ENCODE measurements around the gene CASTOR2. TPM values are rescaled to one million over a fixed set of nuclear protein-coding genes. Genes with fewer than 3 reads are reported as not detected.

CASTOR2 gene
- total and polyA plus RNA-seq, 10 of the 15 experiments (the other 5 are each of a cell fraction or from before 2014, with no cell fraction given), result 0.18 to 1.1 (median 0.44) TPM; not detected in 4

DNA sequence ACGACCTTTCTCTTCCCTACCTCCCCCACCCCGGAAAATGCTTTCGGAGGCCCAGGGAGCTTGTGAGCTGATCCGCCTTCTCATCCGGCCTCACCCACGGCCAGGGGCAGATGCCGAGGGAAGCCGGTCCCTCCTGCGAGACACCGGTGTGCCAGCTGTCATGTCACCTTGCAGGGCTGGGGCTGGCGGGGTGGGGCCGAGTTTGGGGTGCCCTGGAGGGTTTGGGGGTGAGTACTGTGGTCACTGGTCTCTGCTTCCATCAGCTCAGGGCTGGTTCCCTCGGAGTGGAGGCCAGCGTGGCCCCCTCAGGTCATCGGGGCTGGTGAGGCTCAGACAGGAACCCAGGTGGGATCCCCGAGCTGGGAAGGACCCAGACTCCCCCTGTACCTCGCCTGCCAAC is 60.4 kb downstream of the CASTOR2 start:
- Histone ChIP-seq H2AFZ (ENCODE audit: control insufficient read depth, low read depth, low read length) (no peak overlapping the region), H3K4me1 (ENCODE audit: control insufficient read depth, insufficient read depth, low read length) (no peaks in the 10 kb centered on the region), H3K9ac (ENCODE audit: control insufficient read depth, insufficient read depth, low read length) (no peak overlapping the region), H3K27ac (ENCODE audit: control insufficient read depth, insufficient read depth) (no peak overlapping the region), H3K4me3 (no peak overlapping the region), H3K27me3 (replicated peaks in 1 of 2; ENCODE audit: control insufficient read depth in 2 of 2, insufficient read depth in 2 of 2, low read length in 1 of 2) (no peaks in the 10 kb centered on the region), H4K20me1 (ENCODE audit: control insufficient read depth, insufficient read depth) (no peaks in the 10 kb centered on the region), H3K9me3 (replicated peaks; ENCODE audit: control insufficient read depth, insufficient read depth, low read length) (no peaks in the 10 kb centered on the region), H3K79me2 (ENCODE audit: control insufficient read depth, insufficient read depth, low read length) (no peaks in the 10 kb centered on the region), H3K36me3 (ENCODE audit: control insufficient read depth in 2 of 2, insufficient read depth in 2 of 2, low read length in 1 of 2) (no peaks in the 10 kb centered on the region), H3K4me2 (ENCODE audit: control insufficient read depth, insufficient read depth) (no peak overlapping the region)
- SMC1A ChIA-PET (ENCODE audit: uncharacterized antibody, unreplicated experiment), result no interaction called here
- intact Hi-C loops (cut with micrococcal nuclease; ENCODE audit: unreplicated experiment) (no loop called here), in situ Hi-C loops (cut with MboI) (no loop called here)
- FAIRE-seq (no peak), DNase-seq (ENCODE audit: low read depth, low spot score) (no peak), ATAC-seq (no peak)
- 43% methylated on average over 16 of the region's 17 CpGs for WGBS (ENCODE audit: insufficient coverage, insufficient replicate concordance, low lambda C conversion rate, missing lambda C conversion rate)
- POLR2A ChIA-PET, result no interaction called here
- no TSS peak for BruUV-seq (replicated peaks)
- RAD21 ChIA-PET (ENCODE audit: unreplicated experiment), result no interaction called here
- no peak for TF ChIP-seq HCFC1 (IDR thresholded peaks at IDR 0.05; ENCODE audit: low read length)
- no peak for TF ChIP-seq POLR2AphosphoS5 (IDR thresholded peaks at IDR 0.05; ENCODE audit: low read length)
- TF ChIP-seq CUX1 (IDR thresholded peaks at IDR 0.05; ENCODE audit: insufficient replicate concordance, low read depth, low read length), result no peak
- TF ChIP-seq EZH2 (IDR thresholded peaks at IDR 0.05; ENCODE audit: borderline replicate concordance, control insufficient read depth, low read depth, low read length), result no peak
- TF ChIP-seq TAF1 (IDR thresholded peaks at IDR 0.05; ENCODE audit: borderline replicate concordance, low read depth, low read length), result no peak
- no peak for TF ChIP-seq NRF1 (conservative IDR thresholded peaks at IDR 0.05; ENCODE audit: low read depth, low read length)
- TF ChIP-seq, protein P1, sequence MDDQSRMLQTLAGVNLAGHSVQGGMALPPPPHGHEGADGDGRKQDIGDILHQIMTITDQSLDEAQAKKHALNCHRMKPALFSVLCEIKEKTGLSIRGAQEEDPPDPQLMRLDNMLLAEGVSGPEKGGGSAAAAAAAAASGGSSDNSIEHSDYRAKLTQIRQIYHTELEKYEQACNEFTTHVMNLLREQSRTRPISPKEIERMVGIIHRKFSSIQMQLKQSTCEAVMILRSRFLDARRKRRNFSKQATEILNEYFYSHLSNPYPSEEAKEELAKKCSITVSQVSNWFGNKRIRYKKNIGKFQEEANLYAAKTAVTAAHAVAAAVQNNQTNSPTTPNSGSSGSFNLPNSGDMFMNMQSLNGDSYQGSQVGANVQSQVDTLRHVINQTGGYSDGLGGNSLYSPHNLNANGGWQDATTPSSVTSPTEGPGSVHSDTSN (IDR thresholded peaks at IDR 0.05; ENCODE audit: insufficient replicate concordance, low read depth, low read length), result no peak
- no peak for TF ChIP-seq ZZZ3 (IDR thresholded peaks at IDR 0.05; ENCODE audit: control insufficient read depth, insufficient read length, low read depth)
- no peak for TF ChIP-seq GABPA (IDR thresholded peaks at IDR 0.05; ENCODE audit: low read depth)
- no peak for TF ChIP-seq CBX5 (IDR thresholded peaks at IDR 0.05; ENCODE audit: low read depth)
- TF ChIP-seq POLR2AphosphoS2 (IDR thresholded peaks at IDR 0.05; ENCODE audit: low read depth, low read length), result no peak
- TF ChIP-seq ATF7 (IDR thresholded peaks at IDR 0.05; ENCODE audit: low read depth), result no peak
- TF ChIP-seq POU2F2 (IDR thresholded peaks at IDR 0.05; ENCODE audit: borderline replicate concordance, low read depth, low read length), result no peak
- TF ChIP-seq CHD1 (IDR thresholded peaks at IDR 0.05; ENCODE audit: low read depth, low read length), result no peak
- TF ChIP-seq, protein P2, sequence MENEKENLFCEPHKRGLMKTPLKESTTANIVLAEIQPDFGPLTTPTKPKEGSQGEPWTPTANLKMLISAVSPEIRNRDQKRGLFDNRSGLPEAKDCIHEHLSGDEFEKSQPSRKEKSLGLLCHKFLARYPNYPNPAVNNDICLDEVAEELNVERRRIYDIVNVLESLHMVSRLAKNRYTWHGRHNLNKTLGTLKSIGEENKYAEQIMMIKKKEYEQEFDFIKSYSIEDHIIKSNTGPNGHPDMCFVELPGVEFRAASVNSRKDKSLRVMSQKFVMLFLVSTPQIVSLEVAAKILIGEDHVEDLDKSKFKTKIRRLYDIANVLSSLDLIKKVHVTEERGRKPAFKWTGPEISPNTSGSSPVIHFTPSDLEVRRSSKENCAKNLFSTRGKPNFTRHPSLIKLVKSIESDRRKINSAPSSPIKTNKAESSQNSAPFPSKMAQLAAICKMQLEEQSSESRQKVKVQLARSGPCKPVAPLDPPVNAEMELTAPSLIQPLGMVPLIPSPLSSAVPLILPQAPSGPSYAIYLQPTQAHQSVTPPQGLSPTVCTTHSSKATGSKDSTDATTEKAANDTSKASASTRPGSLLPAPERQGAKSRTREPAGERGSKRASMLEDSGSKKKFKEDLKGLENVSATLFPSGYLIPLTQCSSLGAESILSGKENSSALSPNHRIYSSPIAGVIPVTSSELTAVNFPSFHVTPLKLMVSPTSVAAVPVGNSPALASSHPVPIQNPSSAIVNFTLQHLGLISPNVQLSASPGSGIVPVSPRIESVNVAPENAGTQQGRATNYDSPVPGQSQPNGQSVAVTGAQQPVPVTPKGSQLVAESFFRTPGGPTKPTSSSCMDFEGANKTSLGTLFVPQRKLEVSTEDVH (IDR thresholded peaks at IDR 0.05; ENCODE audit: low read depth, partially characterized antibody), result no peak
- no peak for TF ChIP-seq RCOR1 (conservative IDR thresholded peaks at IDR 0.05; ENCODE audit: low read depth, low read length)
- CTCF ChIA-PET, result no interaction called here

All from GM12878 (cell line).